SK-N-SH (cell line): ENCODE data around the gene NRP2. TPM values are rescaled to one million over a fixed set of nuclear protein-coding genes. Genes with fewer than 3 reads are reported as not detected.
A peak's percentile ranks its signal among the peaks of the same experiment; 100 is the strongest.

ENCODE experiments used
- CTCF ChIA-PET: fragments of 300-600, 350-600 bp; formaldehyde crosslinking; extraction: SDS; loops from one replicate; lab custom pipeline; 2021; lab: Yijun Ruan, JAX
- POLR2A ChIA-PET: fragments of 350-600 bp; sonication (Branson Sonifier 250); formaldehyde crosslinking; extraction: SDS; loops from one replicate; lab custom pipeline; 2020; ENCODE audit warnings: antibody characterized with exemption, inconsistent platforms; lab: Yijun Ruan, JAX
- DNase-seq: peaks from one replicate; pipeline ENCODE4 v3.0.0; 2012
- H2AFZ ChIP-seq: fragments of 200-600 bp; sonication (generic); 2 replicates; pipeline ENCODE4 v1.8.1; 2016; ENCODE audit warnings: antibody characterized with exemption, mild to moderate bottlenecking, low read depth
- H3F3A ChIP-seq: fragments of 200-600 bp; sonication (generic); replicated peaks from 2 replicates; pipeline ENCODE3; 2016; ENCODE audit warnings: antibody characterized with exemption, mild to moderate bottlenecking; ENCODE audit not compliant: insufficient read depth
- H3K27ac ChIP-seq, 2 experiments: fragments of 200-500 bp in 1 of 2; fragments of 200-600 bp in 1 of 2; sonication (Bioruptor generic) in 1 of 2; sonication (generic), shearing (Covaris generic) in 1 of 2; 2 replicates each; pipeline versions ENCODE4 v1.5.1 to v1.6.1; 2014 to 2016; ENCODE audit warnings: low read depth in 2 of 2, inconsistent platforms in 1 of 2, low read length in 1 of 2, mild to moderate bottlenecking in 1 of 2, mixed read lengths in 1 of 2
- H3K27me3 ChIP-seq: fragments of 200-600 bp; sonication (generic), shearing (Covaris generic); 2 replicates; pipeline ENCODE4 v1.6.1; 2016; ENCODE audit warnings: mixed run types; ENCODE audit not compliant: insufficient read depth
- H3K36me3 ChIP-seq, 2 experiments: fragments of 200-500 bp in 1 of 2; fragments of 200-600 bp in 1 of 2; sonication (Bioruptor generic) in 1 of 2; sonication (generic) in 1 of 2; replicated peaks in 1 of 2; 2 replicates each; pipeline versions ENCODE3 to v1.5.1; 2014 to 2016; ENCODE audit warnings: low read length in 1 of 2, mild to moderate bottlenecking in 1 of 2; ENCODE audit not compliant: insufficient read depth in 2 of 2, control insufficient read depth in 1 of 2
- H3K4me1 ChIP-seq, 2 experiments: fragments of 200-500 bp in 1 of 2; fragments of 200-600 bp in 1 of 2; sonication (Bioruptor generic) in 1 of 2; sonication (generic), shearing (Covaris generic) in 1 of 2; 2 replicates each; pipeline versions ENCODE4 v1.5.1 to v1.6.1; 2014 to 2016; ENCODE audit warnings: low read depth in 1 of 2, low read length in 1 of 2, mixed run types in 1 of 2; ENCODE audit not compliant: insufficient read depth in 2 of 2, control insufficient read depth in 1 of 2
- H3K4me2 ChIP-seq: fragments of 200-600 bp; sonication (generic), shearing (Covaris generic); 2 replicates; pipeline ENCODE4 v1.6.1; 2017; ENCODE audit warnings: mixed run types
- H3K4me3 ChIP-seq, 2 experiments: fragments of 200-500 bp in 1 of 2; fragments of 200-600 bp in 1 of 2; sonication (Bioruptor generic) in 1 of 2; sonication (generic), shearing (Covaris generic) in 1 of 2; 2 replicates each; pipeline versions ENCODE4 v1.5.1 to v1.8.1; 2014 to 2016; ENCODE audit warnings: low read depth in 2 of 2, inconsistent platforms in 1 of 2, low read length in 1 of 2, mild to moderate bottlenecking in 1 of 2, mixed read lengths in 1 of 2, moderate library complexity in 1 of 2
- H3K79me2 ChIP-seq: fragments of 200-600 bp; sonication (generic); 2 replicates; pipeline ENCODE4 v1.8.1; 2017; ENCODE audit warnings: mild to moderate bottlenecking; ENCODE audit not compliant: insufficient read depth
- H3K9ac ChIP-seq: fragments of 200-600 bp; sonication (generic); 2 replicates; pipeline ENCODE4 v1.6.1; 2017; ENCODE audit warnings: mixed run types
- H3K9me2 ChIP-seq: fragments of 200-600 bp; sonication (generic); 2 replicates; pipeline ENCODE4 v1.6.1; 2017; ENCODE audit warnings: mixed run types
- H3K9me3 ChIP-seq: fragments of 200-600 bp; sonication (generic); 2 replicates; pipeline ENCODE4 v1.6.1; 2017; ENCODE audit warnings: mixed run types, mild to moderate bottlenecking, moderate library complexity
- H4K20me1 ChIP-seq: fragments of 200-600 bp; sonication (generic); 2 replicates; pipeline ENCODE4 v1.6.1; 2017; ENCODE audit warnings: mild to moderate bottlenecking, mixed run types; ENCODE audit not compliant: insufficient read depth
- CTCF ChIP-seq: fragments of 200-600 bp; sonication (generic); IDR thresholded peaks from 2 replicates; pipeline ENCODE4 v1.6.1; 2017; ENCODE audit warnings: antibody characterized with exemption, mild to moderate bottlenecking, moderate library complexity
- EZH2phosphoT487 ChIP-seq: fragments of 200-600 bp; sonication (generic); IDR thresholded peaks from 2 replicates; pipeline ENCODE4 v1.6.1; 2017; ENCODE audit warnings: low read depth, mixed run types, mild to moderate bottlenecking, antibody characterized with exemption, moderate library complexity, borderline replicate concordance
- FOXJ3 ChIP-seq: sonication (generic); formaldehyde crosslinking; IDR thresholded peaks from 2 replicates; pipeline ENCODE4 v1.5.1; 2020; ENCODE audit warnings: mild to moderate bottlenecking, missing genetic modification reagents
- JUND ChIP-seq: IDR thresholded peaks from 2 replicates; pipeline ENCODE4 v1.4.0; 2012
- NFIC ChIP-seq: IDR thresholded peaks from 2 replicates; pipeline ENCODE4 v1.4.0; 2012; ENCODE audit warnings: borderline replicate concordance
- NRF1 ChIP-seq: IDR thresholded peaks from 2 replicates; pipeline ENCODE4 v1.6.1; 2012; ENCODE audit warnings: low read depth, mild to moderate bottlenecking, low read length
- RCOR1 ChIP-seq: fragments of 150-350 bp; IDR thresholded peaks from 2 replicates; pipeline ENCODE4 v1.6.1; 2017; ENCODE audit warnings: antibody characterized with exemption, low read length
- RFX5 ChIP-seq: IDR thresholded peaks from 2 replicates; pipeline ENCODE4 v1.6.1; 2012; ENCODE audit warnings: mild to moderate bottlenecking, improper control_type of control experiment, low read length
- RXRA ChIP-seq: IDR thresholded peaks from 2 replicates; pipeline ENCODE4 v1.4.0; 2012; ENCODE audit warnings: low read depth, mild to moderate bottlenecking, borderline replicate concordance
- SIN3A ChIP-seq: IDR thresholded peaks from 2 replicates; pipeline ENCODE4 v1.6.1; 2012; ENCODE audit warnings: low read depth, mild to moderate bottlenecking, low read length, moderate library complexity, borderline replicate concordance
- TAF1 ChIP-seq: IDR thresholded peaks from 2 replicates; pipeline ENCODE4 v1.6.1; 2012; ENCODE audit warnings: low read depth, mild to moderate bottlenecking, low read length, moderate library complexity, borderline replicate concordance
- TEAD4 ChIP-seq: IDR thresholded peaks from 2 replicates; pipeline ENCODE4 v1.4.0; 2012; ENCODE audit warnings: mild to moderate bottlenecking, borderline replicate concordance; ENCODE audit not compliant: insufficient read depth
- USF2 ChIP-seq: fragments of 150-350 bp; IDR thresholded peaks from 2 replicates; pipeline ENCODE4 v1.6.1; 2017; ENCODE audit warnings: antibody characterized with exemption, low read length, low read depth, borderline replicate concordance
- WGBS: methylation state at CpG from one replicate; pipeline ENCODE4 v1.1.6; 2017; ENCODE audit warnings: low lambda C conversion rate; 5-methylcytosine and 5-hydroxymethylcytosine counted together
- polyA plus RNA-seq, 3 experiments: library from polyadenylated mRNA; depleted of rRNA; stranded (reverse); fragments of >200 nt; gene quantifications; 2 replicates each; pipeline ENCODE4 v1.2.3, GENCODE V29; 2012
- TF ChIP-seq, protein P1 (sequence below): IDR thresholded peaks from 2 replicates; pipeline ENCODE4 v1.6.1; 2012; ENCODE audit warnings: mild to moderate bottlenecking, low read depth, low read length, moderate library complexity
- TF ChIP-seq, protein P2 (sequence below): IDR thresholded peaks from 2 replicates; pipeline ENCODE4 v1.4.0; 2012; ENCODE audit warnings: low read depth
- TF ChIP-seq, protein P3 (sequence below): IDR thresholded peaks from 2 replicates; pipeline ENCODE4 v1.4.0; 2012; ENCODE audit warnings: low read depth, borderline replicate concordance

Gene NRP2
- polyA plus RNA-seq, 1 of the 3 experiments (the other 2 are of a cell fraction) = 68.8 TPM

GRCh38 chr2:205670292-205670691, 12.0 kb upstream of the NRP2 start:
- H3K79me2 ChIP-seq = no peaks in the 10 kb centered on the region
- H3K4me2 ChIP-seq = no peak overlapping the region
- H3K27me3 ChIP-seq = no peaks in the 10 kb centered on the region
- H4K20me1 ChIP-seq = no peaks in the 10 kb centered on the region
- no peaks in the 10 kb centered on the region for H3K9me2 ChIP-seq
- no peak overlapping the region for H3K4me3 ChIP-seq
- DNase-seq = no peak
- peaks cover 3% of the 10 kb centered on the region for H3F3A ChIP-seq
- peak overlapping the region; percentile 12; the same call in 1 of the 2 replicates for H2AFZ ChIP-seq
- ChIA-PET POLR2A (no interaction called here), CTCF (no interaction called here)
- TF ChIP-seq CTCF (no peak), JUND (no peak)
- TF ChIP-seq, protein P1, sequence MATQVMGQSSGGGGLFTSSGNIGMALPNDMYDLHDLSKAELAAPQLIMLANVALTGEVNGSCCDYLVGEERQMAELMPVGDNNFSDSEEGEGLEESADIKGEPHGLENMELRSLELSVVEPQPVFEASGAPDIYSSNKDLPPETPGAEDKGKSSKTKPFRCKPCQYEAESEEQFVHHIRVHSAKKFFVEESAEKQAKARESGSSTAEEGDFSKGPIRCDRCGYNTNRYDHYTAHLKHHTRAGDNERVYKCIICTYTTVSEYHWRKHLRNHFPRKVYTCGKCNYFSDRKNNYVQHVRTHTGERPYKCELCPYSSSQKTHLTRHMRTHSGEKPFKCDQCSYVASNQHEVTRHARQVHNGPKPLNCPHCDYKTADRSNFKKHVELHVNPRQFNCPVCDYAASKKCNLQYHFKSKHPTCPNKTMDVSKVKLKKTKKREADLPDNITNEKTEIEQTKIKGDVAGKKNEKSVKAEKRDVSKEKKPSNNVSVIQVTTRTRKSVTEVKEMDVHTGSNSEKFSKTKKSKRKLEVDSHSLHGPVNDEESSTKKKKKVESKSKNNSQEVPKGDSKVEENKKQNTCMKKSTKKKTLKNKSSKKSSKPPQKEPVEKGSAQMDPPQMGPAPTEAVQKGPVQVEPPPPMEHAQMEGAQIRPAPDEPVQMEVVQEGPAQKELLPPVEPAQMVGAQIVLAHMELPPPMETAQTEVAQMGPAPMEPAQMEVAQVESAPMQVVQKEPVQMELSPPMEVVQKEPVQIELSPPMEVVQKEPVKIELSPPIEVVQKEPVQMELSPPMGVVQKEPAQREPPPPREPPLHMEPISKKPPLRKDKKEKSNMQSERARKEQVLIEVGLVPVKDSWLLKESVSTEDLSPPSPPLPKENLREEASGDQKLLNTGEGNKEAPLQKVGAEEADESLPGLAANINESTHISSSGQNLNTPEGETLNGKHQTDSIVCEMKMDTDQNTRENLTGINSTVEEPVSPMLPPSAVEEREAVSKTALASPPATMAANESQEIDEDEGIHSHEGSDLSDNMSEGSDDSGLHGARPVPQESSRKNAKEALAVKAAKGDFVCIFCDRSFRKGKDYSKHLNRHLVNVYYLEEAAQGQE = no peak
- 100% methylated on average over 2 of the region's 2 CpGs for WGBS
- no peak overlapping the region for H3K9ac ChIP-seq
- peaks cover 0 to 4% of the 10 kb centered on the region in 2 experiments; a peak in 2 of 4 replicates for H3K4me1 ChIP-seq
- no peak overlapping the region for H3K27ac ChIP-seq
- H3K36me3 ChIP-seq = no peaks in the 10 kb centered on the region
- H3K9me3 ChIP-seq = no peaks in the 10 kb centered on the region

GRCh38 chr2:205673312-205673711, 9.0 kb upstream of the NRP2 start:
- H4K20me1 ChIP-seq = no peaks in the 10 kb centered on the region
- H3K4me2 ChIP-seq = no peak overlapping the region
- H3K4me3 ChIP-seq = no peak overlapping the region
- H2AFZ ChIP-seq = no peak overlapping the region
- H3K27me3 ChIP-seq = no peaks in the 10 kb centered on the region
- CTCF ChIA-PET = interaction anchor here (1.4 kb wide), 1 partner anchor 312 kb away, joined by 3 read pairs; no protein-coding TSS in a partner anchor
- peaks cover 3% of the 10 kb centered on the region for H3F3A ChIP-seq
- peaks cover 0 to 7% of the 10 kb centered on the region in 2 experiments; a peak in 2 of 4 replicates for H3K4me1 ChIP-seq
- WGBS = 81% methylated on average over 1 of the region's 1 CpG
- H3K9me2 ChIP-seq = no peaks in the 10 kb centered on the region
- H3K9me3 ChIP-seq = no peaks in the 10 kb centered on the region
- no peaks in the 10 kb centered on the region for H3K79me2 ChIP-seq
- POLR2A ChIA-PET = no interaction called here
- H3K9ac ChIP-seq = no peak overlapping the region
- no peaks in the 10 kb centered on the region for H3K36me3 ChIP-seq
- DNase-seq = no peak
- peak overlapping the region in 1 of 2 experiments; percentile 18; a peak in 2 of 4 replicates for H3K27ac ChIP-seq
- TF ChIP-seq TAF1 (no peak), USF2 (no peak), TEAD4 (no peak), FOXJ3 (CRISPR knock-in tag) (peak; percentile 69), SIN3A (no peak), NFIC (no peak), RFX5 (no peak), RXRA (no peak), CTCF (no peak), RCOR1 (peak; percentile 18; the same call in 1 of the 2 replicates), NRF1 (no peak), EZH2phosphoT487 (no peak)
- TF ChIP-seq, protein P2, sequence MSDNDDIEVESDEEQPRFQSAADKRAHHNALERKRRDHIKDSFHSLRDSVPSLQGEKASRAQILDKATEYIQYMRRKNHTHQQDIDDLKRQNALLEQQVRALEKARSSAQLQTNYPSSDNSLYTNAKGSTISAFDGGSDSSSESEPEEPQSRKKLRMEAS = no peak
- TF ChIP-seq, protein P3, sequence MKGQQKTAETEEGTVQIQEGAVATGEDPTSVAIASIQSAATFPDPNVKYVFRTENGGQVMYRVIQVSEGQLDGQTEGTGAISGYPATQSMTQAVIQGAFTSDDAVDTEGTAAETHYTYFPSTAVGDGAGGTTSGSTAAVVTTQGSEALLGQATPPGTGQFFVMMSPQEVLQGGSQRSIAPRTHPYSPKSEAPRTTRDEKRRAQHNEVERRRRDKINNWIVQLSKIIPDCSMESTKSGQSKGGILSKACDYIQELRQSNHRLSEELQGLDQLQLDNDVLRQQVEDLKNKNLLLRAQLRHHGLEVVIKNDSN = no peak
